Dedifferentiated amniotic fluid mesenchymal stem cell (primary cell): ENCODE data around the gene COX4I1.

Experiments
- DNase-seq: peaks from one replicate; pipeline ENCODE4 v3.0.0-alpha.2; 2016; ENCODE audit errors: extremely low spot score

COX4I1 gene

GRCh38 chr16:85840395-85840794, 40.9 kb downstream of the COX4I1 start:
- no peak for DNase-seq

- DNase-seq = no peak
Observed at GRCh38 chr16:85840801-85841200, 41.3 kb downstream of the COX4I1 start.

GRCh38 chr16:85842435-85842834, 42.9 kb downstream of the COX4I1 start:
- DNase-seq = no peak

GRCh38 chr16:85842848-85843247, 43.4 kb downstream of the COX4I1 start:
- no peak for DNase-seq

GRCh38 chr16:85843471-85844168, 44.1 kb downstream of the COX4I1 start:
- DNase-seq = no peak

GRCh38 chr16:85844169-85844481, 44.6 kb downstream of the COX4I1 start:
- no peak for DNase-seq

GRCh38 chr16:85844786-85845185, 45.3 kb downstream of the COX4I1 start:
- DNase-seq = no peak

GRCh38 chr16:85845266-85845665, 45.8 kb downstream of the COX4I1 start:
- DNase-seq = no peak

GRCh38 chr16:85846461-85846860, 47.0 kb downstream of the COX4I1 start:
- DNase-seq = no peak

GRCh38 chr16:85847036-85847435, 47.5 kb downstream of the COX4I1 start:
- no peak for DNase-seq

GRCh38 chr16:85847681-85848601, 48.4 kb downstream of the COX4I1 start:
- no peak for DNase-seq

- DNase-seq = no peak
Observed at GRCh38 chr16:85848986-85849385, 49.5 kb downstream of the COX4I1 start.

GRCh38 chr16:85849388-85849787, 49.9 kb downstream of the COX4I1 start:
- no peak for DNase-seq

GRCh38 chr16:85850344-85850880, 50.9 kb downstream of the COX4I1 start:
- DNase-seq = no peak

GRCh38 chr16:85851034-85851785, 51.7 kb downstream of the COX4I1 start:
- DNase-seq = no peak

- no peak for DNase-seq
Observed at GRCh38 chr16:85853547-85854545, 54.4 kb downstream of the COX4I1 start.

- no peak for DNase-seq
Observed at GRCh38 chr16:85854935-85855334, 55.4 kb downstream of the COX4I1 start.

- DNase-seq = no peak
Observed at GRCh38 chr16:85856079-85856478, 56.6 kb downstream of the COX4I1 start.

- no peak for DNase-seq
Observed at GRCh38 chr16:85856585-85856984, 57.1 kb downstream of the COX4I1 start.
